DMS153 (cell line): Measurements from ENCODE around the gene GBE1.
"Not testable (repeated sequence)": the region's sequence is repeated elsewhere in the genome, so short reads cannot be mapped to it uniquely, and the experiment has no call there.

Experiments used
- DNase-seq: peaks from one replicate; lab custom pipeline; 2025; lab: John Stamatoyannopoulos, UW

The GBE1 gene

GRCh38 chr3:81760924-81761903, at the start of gene GBE1:
GBE1 (minus strand) TSS chr3:81761645; CDS start chr3:81761517, 128 bp downstream.
- DNase-seq: peak; percentile 75

GRCh38 chr3:81808900-81809299, 47.5 kb upstream of the GBE1 start:
- no peak for DNase-seq

GRCh38 chr3:81799403-81799802, 38.0 kb upstream of the GBE1 start:
- no peak for DNase-seq

- no peak for DNase-seq
Measured at GRCh38 chr3:81793410-81793809, 32.0 kb upstream of the GBE1 start.

- no peak for DNase-seq
Measured at GRCh38 chr3:81790117-81790516, 28.7 kb upstream of the GBE1 start.

GRCh38 chr3:81789691-81790090, 28.2 kb upstream of the GBE1 start:
- no peak for DNase-seq

- no peak for DNase-seq
Measured at GRCh38 chr3:81788610-81789009, 27.2 kb upstream of the GBE1 start.

GRCh38 chr3:81788044-81788443, 26.6 kb upstream of the GBE1 start:
- DNase-seq: no peak

GRCh38 chr3:81782585-81782984, 21.1 kb upstream of the GBE1 start:
- no peak for DNase-seq

GRCh38 chr3:81778678-81779182, 17.3 kb upstream of the GBE1 start:
- DNase-seq: no peak

- no peak for DNase-seq
Measured at GRCh38 chr3:81776643-81777042, 15.2 kb upstream of the GBE1 start.

- no peak for DNase-seq
Measured at GRCh38 chr3:81770710-81771109, 9.3 kb upstream of the GBE1 start.

- no peak for DNase-seq
Measured at GRCh38 chr3:81769299-81769698, 7.9 kb upstream of the GBE1 start.

GRCh38 chr3:81767250-81767859, 5.9 kb upstream of the GBE1 start:
- not testable (repeated sequence) for DNase-seq

GRCh38 chr3:81765400-81765799, 4.0 kb upstream of the GBE1 start:
- no peak for DNase-seq

- no peak for DNase-seq
Measured at GRCh38 chr3:81764665-81765064, 3.2 kb upstream of the GBE1 start.

- DNase-seq: no peak
Measured at GRCh38 chr3:81764002-81764401, 2.6 kb upstream of the GBE1 start.

GRCh38 chr3:81763001-81763400, 1.6 kb upstream of the GBE1 start:
- no peak for DNase-seq

- no peak for DNase-seq
Measured at GRCh38 chr3:81761904-81762580, 597 bp upstream of the GBE1 start.

- no peak for DNase-seq
Measured at GRCh38 chr3:81760215-81760614, 1.2 kb downstream of the GBE1 start.

- not testable (repeated sequence) for DNase-seq
Measured at GRCh38 chr3:81758771-81759170, 2.7 kb downstream of the GBE1 start.

GRCh38 chr3:81758275-81758674, 3.2 kb downstream of the GBE1 start:
- DNase-seq: no peak
